ENCODE results near the gene KIFC1.

Gene KIFC1

DNA sequence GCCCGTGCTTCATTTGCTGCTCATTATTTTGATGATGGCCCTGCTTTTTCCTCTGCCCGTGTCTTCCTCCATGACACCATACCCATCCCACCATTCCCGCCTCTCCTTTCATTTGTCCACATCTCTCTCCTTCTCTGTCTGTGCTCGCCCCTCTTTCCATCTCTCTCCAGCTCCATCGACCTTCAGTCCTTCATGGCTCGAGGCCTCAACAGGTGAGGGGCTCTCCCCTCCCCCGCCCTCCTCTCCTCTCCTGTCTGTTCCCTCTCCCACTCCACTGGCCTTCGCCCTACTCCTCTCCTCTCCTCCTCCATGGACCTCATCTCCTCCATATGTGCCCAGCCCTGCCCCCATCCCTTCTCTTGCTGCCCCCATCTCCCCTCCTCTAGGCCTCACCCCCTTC, 50.7 kb downstream of the KIFC1 start:
- DNase-seq: no peak

DNA sequence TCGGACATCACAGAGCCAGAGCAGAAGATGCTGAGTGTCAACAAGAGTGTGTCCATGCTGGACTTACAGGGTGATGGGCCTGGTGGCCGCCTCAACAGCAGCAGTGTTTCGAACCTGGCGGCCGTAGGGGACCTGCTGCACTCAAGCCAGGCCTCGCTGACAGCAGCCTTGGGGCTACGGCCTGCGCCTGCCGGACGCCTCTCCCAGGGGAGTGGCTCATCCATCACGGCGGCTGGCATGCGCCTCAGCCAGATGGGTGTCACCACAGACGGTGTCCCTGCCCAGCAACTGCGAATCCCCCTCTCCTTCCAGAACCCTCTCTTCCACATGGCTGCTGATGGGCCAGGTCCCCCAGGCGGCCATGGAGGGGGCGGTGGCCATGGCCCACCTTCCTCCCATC, 51.4 kb downstream of the KIFC1 start:
- no peak for DNase-seq

GRCh38 chr6:33443619-33444504, 52.2 kb downstream of the KIFC1 start:
- no peak for DNase-seq

DNA sequence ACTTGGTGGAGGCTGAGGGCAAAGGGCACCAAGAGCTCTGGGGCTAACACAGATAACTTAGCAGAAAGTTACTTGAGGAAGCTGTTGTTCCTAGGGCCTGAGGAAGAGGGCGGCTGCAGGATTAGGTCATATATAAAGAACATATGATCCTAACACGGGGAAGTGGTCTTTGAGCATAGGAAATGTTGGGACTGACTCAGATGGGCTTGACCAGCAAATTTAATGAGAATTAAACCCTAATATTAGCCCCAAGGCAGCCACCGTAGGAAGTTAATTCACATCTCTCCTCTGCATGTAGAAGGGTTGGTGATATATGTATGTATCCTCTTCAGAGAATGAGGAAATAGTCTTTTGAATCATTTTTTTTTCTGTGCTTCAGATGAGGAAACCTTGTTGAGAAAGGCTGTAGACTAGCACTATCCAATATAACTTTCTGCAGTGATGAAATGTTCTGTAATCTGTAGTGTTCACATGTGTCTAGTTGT, 53.5 kb downstream of the KIFC1 start:
- DNase-seq: no peak

DNA sequence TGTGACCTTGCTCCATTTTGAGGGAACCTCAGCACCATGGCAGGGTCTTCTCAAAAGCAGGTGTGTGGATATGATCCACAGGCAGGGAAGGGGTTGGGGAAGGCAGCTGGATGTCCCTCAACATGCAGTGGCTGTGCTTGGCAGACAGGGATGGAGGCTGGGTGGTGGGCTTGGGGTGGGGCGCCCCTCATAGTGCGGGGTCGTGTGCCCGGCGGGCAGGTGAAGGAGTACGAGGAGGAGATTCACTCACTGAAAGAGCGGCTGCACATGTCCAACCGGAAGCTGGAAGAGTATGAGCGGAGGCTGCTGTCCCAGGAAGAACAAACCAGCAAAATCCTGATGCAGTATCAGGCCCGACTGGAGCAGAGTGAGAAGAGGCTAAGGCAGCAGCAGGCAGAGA, 54.7 kb downstream of the KIFC1 start:
- DNase-seq: no peak

DNA sequence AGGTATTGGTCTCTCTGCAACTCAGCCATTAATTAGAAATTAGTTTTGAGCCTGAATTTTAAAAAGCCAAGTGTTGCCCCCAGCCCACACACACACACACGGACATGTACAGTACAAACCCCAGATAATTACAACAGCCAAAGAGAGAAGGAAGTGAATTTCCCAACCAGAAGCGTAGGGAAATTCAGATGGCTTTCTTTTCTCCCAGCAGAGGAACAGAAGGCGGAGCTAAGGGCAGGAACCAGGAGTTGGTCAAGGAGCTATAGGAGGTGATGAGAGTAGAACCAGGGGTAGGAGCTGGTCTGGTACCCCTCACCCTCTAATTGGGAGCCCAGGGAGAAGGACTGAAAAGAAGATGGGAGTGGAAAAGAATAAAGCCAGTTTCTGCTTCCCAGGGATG, 58.8 kb downstream of the KIFC1 start:
- no peak for DNase-seq

DNA sequence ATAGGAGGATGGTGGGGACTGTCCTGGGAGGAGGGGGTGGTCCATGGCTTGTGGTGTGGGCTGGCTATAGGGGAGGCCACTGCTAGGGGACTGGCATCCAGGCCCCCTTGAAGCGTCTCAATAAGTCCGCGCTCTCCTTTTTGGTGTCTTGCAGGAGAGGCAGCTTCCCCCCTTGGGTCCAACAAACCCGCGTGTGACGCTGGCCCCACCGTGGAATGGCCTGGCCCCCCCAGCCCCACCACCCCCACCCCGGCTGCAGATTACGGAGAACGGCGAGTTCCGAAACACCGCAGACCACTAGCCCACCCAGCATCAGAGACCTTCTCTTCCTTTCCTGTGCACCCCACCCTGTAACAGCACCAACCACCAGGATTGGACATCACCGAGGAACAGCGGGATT, 60.0 kb downstream of the KIFC1 start:
- no peak for DNase-seq

GRCh38 chr6:33452496-33452895, 60.9 kb downstream of the KIFC1 start:
- DNase-seq: no peak

- DNase-seq: no peak
Observed at GRCh38 chr6:33453393-33454008, 61.9 kb downstream of the KIFC1 start.

DNA sequence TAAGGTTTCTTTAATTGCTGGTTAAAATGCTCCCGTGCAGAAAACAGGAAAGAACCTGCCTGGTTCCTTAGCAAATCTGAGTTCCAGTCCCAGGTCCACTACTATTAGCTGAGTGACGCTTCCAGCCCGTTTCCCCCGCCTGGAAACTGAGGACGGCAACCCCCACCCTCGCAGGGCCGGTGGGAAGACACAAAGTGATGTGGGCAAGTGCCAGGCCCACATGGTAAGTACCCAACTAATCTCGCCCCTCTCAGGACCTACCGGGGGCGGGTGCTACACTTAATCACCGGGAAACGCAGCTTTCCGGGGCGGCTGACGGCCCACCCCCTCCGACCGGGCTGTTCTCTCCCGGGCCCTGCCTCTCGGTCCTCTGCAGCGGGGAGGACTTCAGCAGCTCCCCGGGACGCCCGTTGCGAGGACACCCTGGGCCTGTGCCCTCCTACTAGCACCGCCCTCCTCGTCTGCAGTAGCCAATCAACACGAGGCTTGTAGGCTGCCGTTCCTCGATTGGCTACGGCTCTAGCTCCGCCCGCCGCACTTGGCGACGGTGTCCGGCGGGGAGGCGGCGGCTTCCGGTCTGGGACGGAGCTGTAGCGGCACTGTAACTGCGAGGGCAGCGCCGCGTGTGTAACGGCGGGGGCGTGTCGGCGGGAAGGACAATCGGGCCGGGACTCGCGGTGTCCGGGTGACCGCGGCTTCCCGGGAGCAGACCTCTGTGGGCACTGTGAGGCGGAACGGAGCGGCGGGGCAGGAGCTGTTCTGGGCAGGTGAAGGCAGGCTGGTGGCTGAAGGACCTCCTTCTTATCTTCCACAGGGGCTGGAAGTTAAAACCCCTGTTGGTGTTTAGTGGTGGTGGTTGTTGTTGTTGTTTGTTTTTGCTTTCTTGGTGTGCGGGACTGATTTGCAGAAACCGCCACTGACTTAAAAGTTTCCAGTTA, 62.7 kb downstream of the KIFC1 start, which contains the start of gene ZBTB9:
ZBTB9 (plus strand) TSS at position 568 of the 938 bp plus-strand sequence. CDS start 525 bp downstream, outside the sequence.
- peak; percentile 92 for DNase-seq

- DNase-seq: no peak
Observed at GRCh38 chr6:33455051-33455450, 63.4 kb downstream of the KIFC1 start.

- DNase-seq: no peak
Observed at GRCh38 chr6:33456156-33456555, 64.5 kb downstream of the KIFC1 start.

- DNase-seq: no peak
Observed at GRCh38 chr6:33458676-33459075, 67.1 kb downstream of the KIFC1 start.

- DNase-seq: no peak
Observed at GRCh38 chr6:33459226-33459625, 67.6 kb downstream of the KIFC1 start.
